ENCODE results near the gene METAP2.
"Not testable (repeated sequence)": the region's sequence is repeated elsewhere in the genome, so short reads cannot be mapped to it uniquely, and the experiment has no call there.

Gene METAP2

GRCh38 chr12:95470300-95470699 lies 3.7 kb upstream of the METAP2 start:
- Mint-ChIP-seq H3K9me3 (no peaks in the 10 kb centered on the region), H3K27me3 (ENCODE audit: low read depth) (no peaks in the 10 kb centered on the region), H3K4me3 (no peak overlapping the region), H3K27ac (no peak overlapping the region), H3K4me1 (peaks cover 10% of the 10 kb centered on the region), H3K36me3 (ENCODE audit: low read depth) (no peaks in the 10 kb centered on the region)
- TF ChIP-seq CTCF (IDR thresholded peaks at IDR 0.05; ENCODE audit: unreplicated experiment in 3 of 3), result no peak

GRCh38 chr12:95473231-95473883 lies 595 bp upstream of the METAP2 start:
- Mint-ChIP-seq H3K27ac (peak overlapping the region; percentile 98 to 99 (median 98)), H3K36me3 (ENCODE audit: low read depth) (peaks cover 26% of the 10 kb centered on the region), H3K27me3 (ENCODE audit: low read depth) (no peaks in the 10 kb centered on the region), H3K4me3 (peak overlapping the region; percentile 99 to 100 (median 99)), H3K9me3 (no peaks in the 10 kb centered on the region), H3K4me1 (peaks cover 18% of the 10 kb centered on the region)
- no peak for TF ChIP-seq CTCF (IDR thresholded peaks at IDR 0.05; ENCODE audit: unreplicated experiment in 3 of 3)

GRCh38 chr12:95474660-95474958 lies 657 bp downstream of the METAP2 start:
- Mint-ChIP-seq H3K4me1 (peaks cover 25% of the 10 kb centered on the region), H3K4me3 (peak overlapping the region; percentile 99 to 100 (median 99)), H3K27me3 (ENCODE audit: low read depth) (no peaks in the 10 kb centered on the region), H3K36me3 (ENCODE audit: low read depth) (peaks cover 37% of the 10 kb centered on the region), H3K27ac (peak overlapping the region; percentile 98 to 99 (median 98)), H3K9me3 (no peaks in the 10 kb centered on the region)
- no peak for TF ChIP-seq CTCF (IDR thresholded peaks at IDR 0.05; ENCODE audit: unreplicated experiment in 3 of 3)

GRCh38 chr12:95480230-95480629 lies 6.3 kb downstream of the METAP2 start:
- no peaks in the 10 kb centered on the region for H3K27me3 Mint-ChIP-seq (ENCODE audit: low read depth)
- TF ChIP-seq CTCF (IDR thresholded peaks at IDR 0.05; ENCODE audit: unreplicated experiment in 3 of 3), result no peak
- H3K9me3 Mint-ChIP-seq, result no peaks in the 10 kb centered on the region
- H3K27ac Mint-ChIP-seq, result no peak overlapping the region
- peaks cover 70% of the 10 kb centered on the region for H3K36me3 Mint-ChIP-seq (ENCODE audit: low read depth)
- peaks cover 28% of the 10 kb centered on the region for H3K4me1 Mint-ChIP-seq
- peak overlapping the region in 1 of 3 experiments; percentile 37 for H3K4me3 Mint-ChIP-seq

- Mint-ChIP-seq H3K27ac (peak overlapping the region in 1 of 3 experiments; percentile 42), H3K4me1 (peaks cover 20% of the 10 kb centered on the region), H3K9me3 (no peaks in the 10 kb centered on the region), H3K36me3 (ENCODE audit: low read depth) (peaks cover 70% of the 10 kb centered on the region), H3K27me3 (ENCODE audit: low read depth) (no peaks in the 10 kb centered on the region), H3K4me3 (no peak overlapping the region)
- TF ChIP-seq CTCF (IDR thresholded peaks at IDR 0.05; ENCODE audit: unreplicated experiment in 3 of 3), result no peak
Observed at GRCh38 chr12:95481072-95481471, 7.1 kb downstream of the METAP2 start.

GRCh38 chr12:95481888-95482287 lies 7.9 kb downstream of the METAP2 start:
- Mint-ChIP-seq H3K27ac (no peak overlapping the region), H3K36me3 (ENCODE audit: low read depth) (peaks cover 71% of the 10 kb centered on the region), H3K27me3 (ENCODE audit: low read depth) (no peaks in the 10 kb centered on the region), H3K9me3 (no peaks in the 10 kb centered on the region), H3K4me3 (no peak overlapping the region), H3K4me1 (peaks cover 19% of the 10 kb centered on the region)
- no peak for TF ChIP-seq CTCF (IDR thresholded peaks at IDR 0.05; ENCODE audit: unreplicated experiment in 3 of 3)

- H3K9me3 Mint-ChIP-seq; H3K27me3 Mint-ChIP-seq (ENCODE audit: low read depth); H3K27ac Mint-ChIP-seq; H3K4me3 Mint-ChIP-seq: not testable (repeated sequence)
- Mint-ChIP-seq H3K4me1 (peaks cover 19% of the 10 kb centered on the region), H3K36me3 (ENCODE audit: low read depth) (peaks cover 73% of the 10 kb centered on the region)
Observed at GRCh38 chr12:95482564-95482963, 8.6 kb downstream of the METAP2 start.
